Mesenchymal stem cell (in vitro differentiated cells and primary cell): Measurements from ENCODE around the gene EEIG1. TPM values are rescaled to one million over a fixed set of nuclear protein-coding genes. Genes with fewer than 3 reads are reported as not detected.

Experiments used
- DNase-seq: peaks from one replicate; pipeline ENCODE4 v3.0.0-alpha.2; 2013
- H2AFZ ChIP-seq: one replicate; pipeline ENCODE4 v1.6.1; 2013; ENCODE audit warnings: low read depth, mild to moderate bottlenecking, control low read depth, inconsistent platforms, low read length, moderate library complexity
- H2AK5ac ChIP-seq: 2 replicates; pipeline ENCODE4 v1.6.1; 2013; ENCODE audit warnings: low read length, moderate library complexity, mild to moderate bottlenecking, inconsistent platforms; ENCODE audit not compliant: severe bottlenecking
- H2BK120ac ChIP-seq: one replicate; pipeline ENCODE4 v1.6.1; 2013; ENCODE audit warnings: low read depth, mild to moderate bottlenecking, inconsistent platforms, low read length, moderate library complexity
- H2BK12ac ChIP-seq, 2 experiments: one replicate each; pipeline ENCODE4 v1.6.1; 2013; ENCODE audit warnings: inconsistent platforms in 2 of 2, low read length in 2 of 2, mild to moderate bottlenecking in 2 of 2, moderate library complexity in 2 of 2, control low read depth in 1 of 2
- H2BK15ac ChIP-seq: one replicate; pipeline ENCODE4 v1.6.1; 2013; ENCODE audit warnings: mild to moderate bottlenecking, low read depth, inconsistent platforms; ENCODE audit not compliant: poor library complexity, severe bottlenecking
- H2BK5ac ChIP-seq: 2 replicates; pipeline ENCODE4 v1.6.1; 2013; ENCODE audit warnings: low read depth, mild to moderate bottlenecking, low read length, control low read depth, inconsistent platforms; ENCODE audit not compliant: poor library complexity, severe bottlenecking
- H3K14ac ChIP-seq, 2 experiments: one replicate each; pipeline ENCODE4 v1.6.1; 2013; ENCODE audit warnings: inconsistent platforms in 2 of 2, low read length in 2 of 2, control low read depth in 1 of 2, mild to moderate bottlenecking in 1 of 2, moderate library complexity in 1 of 2
- H3K18ac ChIP-seq, 2 experiments: one replicate each; pipeline ENCODE4 v1.6.1; 2013; ENCODE audit warnings: inconsistent platforms in 2 of 2, low read length in 2 of 2, control low read depth in 1 of 2, low read depth in 1 of 2, mild to moderate bottlenecking in 1 of 2
- H3K23ac ChIP-seq, 2 experiments: one replicate each; pipeline ENCODE4 v1.6.1; 2013; ENCODE audit warnings: inconsistent platforms in 2 of 2, low read length in 2 of 2, mild to moderate bottlenecking in 2 of 2, moderate library complexity in 2 of 2, control low read depth in 1 of 2
- H3K27ac ChIP-seq: 2 replicates; pipeline ENCODE4 v1.5.1; 2013; ENCODE audit warnings: mild to moderate bottlenecking, moderate library complexity, low read length, control low read depth, inconsistent platforms; ENCODE audit not compliant: poor library complexity, severe bottlenecking
- H3K27me3 ChIP-seq, 2 experiments: 2 replicates each; pipeline versions ENCODE4 v1.6.1 to v1.7.0; 2013; ENCODE audit warnings: low read length in 2 of 2, mild to moderate bottlenecking in 2 of 2, moderate library complexity in 2 of 2, control low read depth in 1 of 2, inconsistent platforms in 1 of 2; ENCODE audit not compliant: control insufficient read depth in 1 of 2, insufficient read depth in 1 of 2
- H3K36me3 ChIP-seq, 2 experiments: 2 replicates each; pipeline versions ENCODE4 v1.6.1 to v1.7.0; 2013; ENCODE audit warnings: low read length in 2 of 2, control low read depth in 1 of 2, inconsistent platforms in 1 of 2, low read depth in 1 of 2, mild to moderate bottlenecking in 1 of 2; ENCODE audit not compliant: insufficient read depth in 2 of 2, control insufficient read depth in 1 of 2
- H3K4ac ChIP-seq, 2 experiments: one replicate each; pipeline ENCODE4 v1.6.1; 2013; ENCODE audit warnings: inconsistent platforms in 2 of 2, low read length in 2 of 2, mild to moderate bottlenecking in 2 of 2, moderate library complexity in 2 of 2, control low read depth in 1 of 2, low read depth in 1 of 2
- H3K4me1 ChIP-seq: 2 replicates; pipeline ENCODE4 v1.6.1; 2013; ENCODE audit warnings: low read depth, low read length, control low read depth; ENCODE audit not compliant: control insufficient read depth, insufficient read depth
- H3K4me2 ChIP-seq: 2 replicates; pipeline ENCODE4 v1.6.1; 2013; ENCODE audit warnings: low read length, mild to moderate bottlenecking, inconsistent platforms; ENCODE audit not compliant: poor library complexity, severe bottlenecking
- H3K4me3 ChIP-seq, 2 experiments: 2 replicates each; pipeline versions ENCODE4 v1.5.1 to v1.7.0; 2013; ENCODE audit warnings: low read length in 2 of 2, mild to moderate bottlenecking in 2 of 2, control low read depth in 1 of 2, low read depth in 1 of 2; ENCODE audit not compliant: insufficient read depth in 1 of 2
- H3K79me1 ChIP-seq: replicated peaks from 2 replicates; pipeline ENCODE4 v1.6.1; 2013; ENCODE audit warnings: mild to moderate bottlenecking, control low read depth, low read length, inconsistent platforms; ENCODE audit not compliant: poor library complexity, severe bottlenecking
- H3K9ac ChIP-seq: 2 replicates; pipeline ENCODE4 v1.7.0; 2013; ENCODE audit warnings: mild to moderate bottlenecking, low read length, moderate library complexity
- H3K9me3 ChIP-seq: 2 replicates; pipeline ENCODE4 v1.7.0; 2013; ENCODE audit warnings: mild to moderate bottlenecking, low read length; ENCODE audit not compliant: control insufficient read depth
- H4K8ac ChIP-seq: one replicate; pipeline ENCODE4 v1.6.1; 2013; ENCODE audit warnings: inconsistent platforms, mild to moderate bottlenecking, low read length, moderate library complexity
- H4K91ac ChIP-seq: one replicate; pipeline ENCODE4 v1.6.1; 2013; ENCODE audit warnings: mild to moderate bottlenecking, low read length, inconsistent platforms
- WGBS: methylation state at CpG from one replicate; pipeline ENCODE4 v1.1.7; 2013; ENCODE audit warnings: mixed read lengths; 5-methylcytosine and 5-hydroxymethylcytosine counted together
- polyA plus RNA-seq, 2 experiments: library from polyadenylated mRNA; stranded (reverse); fragments of 200-250 nt; gene quantifications; one replicate each; pipeline ENCODE4 v1.2.3, GENCODE V29; 2013

Gene EEIG1
- 44.3 TPM for polyA plus RNA-seq (2013, experiment 1 of 2)
- polyA plus RNA-seq (2013, experiment 2 of 2) = 42.9 TPM

DNA sequence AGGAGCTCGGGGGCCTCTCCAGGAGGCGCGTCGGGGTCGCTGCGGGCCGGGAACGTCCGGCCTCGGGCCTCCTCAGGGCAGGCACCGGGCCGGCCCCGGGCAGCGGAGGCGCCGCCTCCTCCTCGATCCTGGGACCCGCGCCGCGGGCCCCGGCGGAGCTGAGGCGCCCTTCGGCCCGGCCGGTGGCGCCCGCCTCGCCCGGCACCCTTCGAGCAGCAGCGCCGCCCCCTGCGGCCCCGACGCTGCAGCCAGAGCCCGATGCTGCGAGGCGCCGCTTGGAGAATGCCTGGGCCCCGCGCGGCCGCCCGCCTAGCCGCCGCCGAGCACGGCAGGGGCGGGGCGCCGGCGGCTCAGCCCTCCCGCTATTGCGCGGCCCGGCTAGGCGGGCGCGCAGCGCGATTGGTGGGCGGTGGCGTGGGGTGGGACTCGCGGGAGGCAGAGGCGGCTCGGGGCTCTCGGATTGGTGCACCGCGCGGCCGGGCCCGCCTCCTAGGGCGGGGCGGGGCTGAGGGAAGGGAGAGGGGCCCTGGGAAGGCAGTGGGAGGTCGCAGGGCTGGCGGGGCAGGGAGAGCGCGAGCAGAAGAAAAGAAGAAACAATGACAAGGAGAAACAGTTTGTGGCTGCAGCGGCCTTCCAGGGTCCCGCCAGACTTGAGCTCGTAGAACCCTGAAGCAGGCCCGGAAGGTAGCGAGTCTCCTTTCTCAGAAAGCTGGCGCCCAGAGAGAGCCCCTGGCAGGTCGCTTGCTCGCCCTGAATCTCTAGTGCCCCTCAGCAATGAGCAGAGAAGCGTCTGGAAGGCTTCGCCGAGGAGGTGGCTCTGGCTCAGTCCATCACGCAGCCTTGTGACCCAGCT, at the start of gene EEIG1:
TSS of gene EEIG1 (minus strand) at position 284 of the 853 bp plus-strand sequence. CDS start 852 bp downstream, outside the sequence.
- Histone ChIP-seq H3K4me2 (peak within 1 kb of the TSS; percentile 71), H3K23ac (peak within 1 kb of the TSS in 1 of 2 experiments; percentile 23), H2BK12ac (peak within 1 kb of the TSS; percentile 22 to 66), H3K36me3 (peaks cover 0 to 3% of the 10 kb centered on the region in 2 experiments), H3K9ac (peak within 1 kb of the TSS; percentile 92), H4K91ac (peak within 1 kb of the TSS; percentile 91), H2BK5ac (no peak within 1 kb of the TSS), H2AK5ac (peak within 1 kb of the TSS; percentile 95), H3K4me3 (peak within 1 kb of the TSS; percentile 81 to 87), H3K27me3 (no peaks in the 10 kb centered on the region), H3K9me3 (no peaks in the 10 kb centered on the region), H2AFZ (peak within 1 kb of the TSS; percentile 86), H3K14ac (peak within 1 kb of the TSS in 1 of 2 experiments; percentile 92), H2BK15ac (peak within 1 kb of the TSS; percentile 77), H4K8ac (peak within 1 kb of the TSS; percentile 93), H3K79me1 (peaks cover 24% of the 10 kb centered on the region), H3K4me1 (peaks cover 37% of the 10 kb centered on the region), H3K18ac (peak within 1 kb of the TSS; percentile 89 to 97), H3K4ac (peak within 1 kb of the TSS; percentile 65 to 80), H3K27ac (peak within 1 kb of the TSS; percentile 45), H2BK120ac (peak within 1 kb of the TSS; percentile 84)
- DNase-seq = peak; percentile 93
- WGBS = 1% methylated on average over 74 of the region's 93 CpGs

DNA sequence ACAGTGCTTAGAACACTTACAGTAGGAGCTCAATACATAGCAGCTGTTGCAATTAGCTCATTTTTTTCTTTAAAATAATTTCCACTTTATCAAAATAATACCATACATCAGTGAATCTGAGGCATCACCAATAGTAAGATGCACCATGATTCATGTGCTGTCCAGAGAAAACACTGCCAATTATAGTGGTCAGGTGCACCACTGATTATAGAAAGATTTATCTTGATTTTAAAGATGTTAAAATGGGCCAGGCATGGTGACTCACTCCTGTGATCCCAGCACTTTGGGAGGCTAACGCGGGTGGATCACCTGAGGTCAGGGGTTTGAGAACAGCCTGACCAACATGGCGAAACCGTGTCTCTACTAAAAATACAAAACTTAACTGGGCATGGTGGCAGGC, 46.9 kb upstream of the EEIG1 start:
- no peaks in the 10 kb centered on the region for H3K79me1 ChIP-seq
- no peak overlapping the region for H2BK120ac ChIP-seq
- no peak overlapping the region for H3K4ac ChIP-seq
- no peak overlapping the region for H3K27ac ChIP-seq
- H3K27me3 ChIP-seq = no peaks in the 10 kb centered on the region
- no peak overlapping the region for H2BK5ac ChIP-seq
- no peak overlapping the region for H3K4me3 ChIP-seq
- H3K36me3 ChIP-seq = no peaks in the 10 kb centered on the region
- H4K8ac ChIP-seq = no peak overlapping the region
- H3K4me1 ChIP-seq = peaks cover 1% of the 10 kb centered on the region
- no peak for DNase-seq
- H3K18ac ChIP-seq = no peak overlapping the region
- H3K4me2 ChIP-seq = no peak overlapping the region
- H3K9me3 ChIP-seq = no peaks in the 10 kb centered on the region
- H2AFZ ChIP-seq = no peak overlapping the region
- H2AK5ac ChIP-seq = no peak overlapping the region
- no peak overlapping the region for H3K14ac ChIP-seq
- no peak overlapping the region for H2BK12ac ChIP-seq
- no peak overlapping the region for H4K91ac ChIP-seq
- no peak overlapping the region for H3K23ac ChIP-seq
- H3K9ac ChIP-seq = no peak overlapping the region
- WGBS = 97% methylated on average over 4 of the region's 4 CpGs
- H2BK15ac ChIP-seq = no peak overlapping the region

GRCh38 chr9:128026773-128027541, 46.2 kb upstream of the EEIG1 start:
- Histone ChIP-seq H3K23ac (no peak overlapping the region), H3K14ac (no peak overlapping the region), H4K91ac (peak overlapping the region; percentile 56), H3K4me3 (no peak overlapping the region), H2BK120ac (no peak overlapping the region), H3K9ac (no peak overlapping the region), H2BK5ac (no peak overlapping the region), H4K8ac (peak overlapping the region; percentile 56), H3K4ac (peak overlapping the region; percentile 0 to 18), H3K9me3 (no peaks in the 10 kb centered on the region), H3K4me2 (no peak overlapping the region), H3K27me3 (no peaks in the 10 kb centered on the region), H2BK12ac (peak overlapping the region; percentile 5 to 54), H3K18ac (peak overlapping the region in 1 of 2 experiments; percentile 25), H3K79me1 (no peaks in the 10 kb centered on the region), H2BK15ac (no peak overlapping the region), H3K36me3 (no peaks in the 10 kb centered on the region), H3K27ac (no peak overlapping the region), H3K4me1 (peaks cover 1% of the 10 kb centered on the region), H2AK5ac (no peak overlapping the region), H2AFZ (no peak overlapping the region)
- DNase-seq = peak; percentile 43
- 75% methylated on average over 11 of the region's 11 CpGs for WGBS
